Measurements from ENCODE around the gene DIPK1B. TPM values are rescaled to one million over a fixed set of nuclear protein-coding genes. Genes with fewer than 3 reads are reported as not detected.

DIPK1B gene
- total RNA-seq, 1 experiment from 2014 or later, result 40.4 TPM

DNA sequence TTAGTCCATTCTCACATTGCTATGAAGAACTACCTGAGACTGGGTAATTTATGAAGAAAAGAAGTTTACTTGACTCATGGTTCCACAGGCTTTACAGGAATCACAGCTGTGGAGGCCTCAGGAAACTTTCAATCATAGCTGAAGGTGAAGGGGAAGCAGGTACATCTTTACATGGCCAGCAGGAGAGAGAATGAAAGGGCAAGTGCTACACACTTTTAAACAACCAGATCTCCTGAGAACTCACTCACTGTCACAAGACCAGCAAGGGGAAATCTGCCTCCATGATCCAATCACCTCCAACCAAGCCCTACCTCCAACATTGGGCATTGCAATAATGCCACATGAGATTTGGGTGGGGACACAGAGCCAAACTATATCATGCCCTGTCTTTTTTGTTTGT is 39.4 kb downstream of the DIPK1B start:
- no peak for DNase-seq
- BruUV-seq (replicated peaks), result no TSS peak
- intact Hi-C loops (cut with micrococcal nuclease; ENCODE audit: unreplicated experiment), result no loop called here
- ChIA-PET POLR2A (no interaction called here), CTCF (no interaction called here)
- H3K27me3 Mint-ChIP-seq (ENCODE audit: insufficient read depth, unreplicated experiment), result no peaks in the 10 kb centered on the region
- Histone ChIP-seq H3K27me3 (replicated peaks; ENCODE audit: control insufficient read depth, insufficient read depth, low read length) (no peaks in the 10 kb centered on the region), H3K9me3 (peaks cover 13% of the 10 kb centered on the region), H3K4me3 (ENCODE audit: low read depth, low read length) (no peak overlapping the region), H3K4me1 (no peaks in the 10 kb centered on the region), H3K36me3 (ENCODE audit: control insufficient read depth, insufficient read depth, low read length) (no peaks in the 10 kb centered on the region)
- H3K4me3 Mint-ChIP-seq (ENCODE audit: unreplicated experiment), result no peak overlapping the region
- no peaks in the 10 kb centered on the region for H3K4me1 Mint-ChIP-seq (ENCODE audit: low read depth, unreplicated experiment)
- H3K36me3 Mint-ChIP-seq (ENCODE audit: insufficient read depth, unreplicated experiment), result no peaks in the 10 kb centered on the region
- no peak overlapping the region for H3K27ac Mint-ChIP-seq (ENCODE audit: unreplicated experiment)
- TF ChIP-seq, protein P1, sequence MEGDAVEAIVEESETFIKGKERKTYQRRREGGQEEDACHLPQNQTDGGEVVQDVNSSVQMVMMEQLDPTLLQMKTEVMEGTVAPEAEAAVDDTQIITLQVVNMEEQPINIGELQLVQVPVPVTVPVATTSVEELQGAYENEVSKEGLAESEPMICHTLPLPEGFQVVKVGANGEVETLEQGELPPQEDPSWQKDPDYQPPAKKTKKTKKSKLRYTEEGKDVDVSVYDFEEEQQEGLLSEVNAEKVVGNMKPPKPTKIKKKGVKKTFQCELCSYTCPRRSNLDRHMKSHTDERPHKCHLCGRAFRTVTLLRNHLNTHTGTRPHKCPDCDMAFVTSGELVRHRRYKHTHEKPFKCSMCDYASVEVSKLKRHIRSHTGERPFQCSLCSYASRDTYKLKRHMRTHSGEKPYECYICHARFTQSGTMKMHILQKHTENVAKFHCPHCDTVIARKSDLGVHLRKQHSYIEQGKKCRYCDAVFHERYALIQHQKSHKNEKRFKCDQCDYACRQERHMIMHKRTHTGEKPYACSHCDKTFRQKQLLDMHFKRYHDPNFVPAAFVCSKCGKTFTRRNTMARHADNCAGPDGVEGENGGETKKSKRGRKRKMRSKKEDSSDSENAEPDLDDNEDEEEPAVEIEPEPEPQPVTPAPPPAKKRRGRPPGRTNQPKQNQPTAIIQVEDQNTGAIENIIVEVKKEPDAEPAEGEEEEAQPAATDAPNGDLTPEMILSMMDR (IDR thresholded peaks at IDR 0.05; ENCODE audit: insufficient read depth in 1 of 2, low read depth in 1 of 2, low read length in 1 of 2, severe bottlenecking in 1 of 2, unreplicated experiment in 1 of 2), result no peak
- peaks cover 28% of the 10 kb centered on the region for H3K9me3 Mint-ChIP-seq (ENCODE audit: unreplicated experiment)

DNA sequence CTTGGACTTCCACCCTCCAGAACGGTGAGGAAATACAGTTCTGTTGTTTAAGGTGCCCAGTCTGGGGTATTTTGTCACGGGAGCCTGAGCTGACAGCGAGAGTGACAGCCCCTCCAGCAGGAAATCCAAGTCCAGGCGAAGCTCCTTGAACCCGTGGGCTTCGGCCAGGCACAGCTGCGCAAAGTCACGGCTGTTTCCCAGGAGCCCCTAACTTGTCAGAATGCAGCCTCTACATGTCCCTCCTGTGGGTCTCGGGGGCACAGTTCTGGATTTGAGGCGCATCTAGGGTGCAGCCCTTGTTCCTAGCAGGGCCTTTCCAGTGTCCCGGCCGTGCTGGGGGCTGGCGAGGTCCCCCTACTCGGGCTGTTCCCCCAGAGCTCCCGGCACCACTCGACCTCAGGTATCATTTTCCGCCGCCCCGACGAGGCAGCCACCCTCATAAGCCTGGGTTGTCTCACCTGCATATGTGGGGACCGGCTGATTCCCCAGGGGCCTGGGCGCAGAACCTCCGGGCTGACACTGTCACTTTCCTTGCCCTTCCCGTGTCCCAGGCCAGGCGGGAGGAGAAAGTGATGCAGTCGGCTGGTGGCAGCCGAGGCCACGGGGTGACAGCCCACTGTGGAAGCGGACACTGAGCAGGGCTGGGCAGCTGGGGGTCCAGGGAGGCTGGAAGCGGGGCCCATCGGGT is 41.1 kb downstream of the DIPK1B start:
- no peak overlapping the region for H3K27ac Mint-ChIP-seq (ENCODE audit: unreplicated experiment)
- BruUV-seq (replicated peaks), result no TSS peak

DNA sequence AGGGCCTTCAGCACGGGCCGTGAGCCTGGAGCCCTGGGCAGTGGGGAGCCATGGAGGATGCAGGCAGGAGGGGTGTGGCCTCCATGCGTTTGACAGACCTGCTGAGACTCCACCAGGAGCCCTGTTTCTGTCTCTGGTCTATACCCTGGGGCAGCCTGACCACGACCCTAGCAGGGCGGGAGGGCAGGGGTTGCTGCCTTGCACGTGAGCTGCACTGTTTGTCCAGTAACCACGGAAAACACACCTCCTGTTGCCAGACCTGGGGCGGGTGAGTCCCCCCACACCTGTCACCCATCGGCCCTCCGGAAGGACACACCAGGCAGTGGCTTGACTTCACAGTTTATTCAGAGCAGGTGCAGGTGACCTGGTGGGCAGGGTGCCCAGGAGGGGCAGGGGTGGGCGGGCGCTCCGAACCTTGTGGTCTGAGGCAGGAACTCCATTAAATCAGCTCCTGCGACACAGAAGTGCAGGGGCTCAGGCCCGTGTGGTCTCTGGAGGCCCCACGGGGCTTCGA is 41.7 kb downstream of the DIPK1B start:
- peaks cover 13% of the 10 kb centered on the region for H3K9me3 ChIP-seq
- H3K36me3 ChIP-seq (ENCODE audit: control insufficient read depth, insufficient read depth, low read length), result no peaks in the 10 kb centered on the region
- ChIA-PET CTCF (interaction anchor here (1.4 kb wide), 1 partner anchor 10 kb away, joined by 4 read pairs; no protein-coding TSS in a partner anchor), POLR2A (no interaction called here)
- intact Hi-C loops (cut with micrococcal nuclease; ENCODE audit: unreplicated experiment), result no loop called here
- Mint-ChIP-seq H3K27ac (ENCODE audit: unreplicated experiment) (no peak overlapping the region), H3K9me3 (ENCODE audit: unreplicated experiment) (peaks cover 28% of the 10 kb centered on the region), H3K4me3 (ENCODE audit: unreplicated experiment) (no peak overlapping the region), H3K27me3 (ENCODE audit: insufficient read depth, unreplicated experiment) (no peaks in the 10 kb centered on the region), H3K4me1 (ENCODE audit: low read depth, unreplicated experiment) (no peaks in the 10 kb centered on the region), H3K36me3 (ENCODE audit: insufficient read depth, unreplicated experiment) (no peaks in the 10 kb centered on the region)
- no peak for DNase-seq
- H3K4me3 ChIP-seq (ENCODE audit: low read depth, low read length), result no peak overlapping the region
- no peaks in the 10 kb centered on the region for H3K27me3 ChIP-seq (replicated peaks; ENCODE audit: control insufficient read depth, insufficient read depth, low read length)
- BruUV-seq (replicated peaks), result no TSS peak
- H3K4me1 ChIP-seq, result no peaks in the 10 kb centered on the region
- TF ChIP-seq, protein P1 (IDR thresholded peaks at IDR 0.05; ENCODE audit: insufficient read depth in 1 of 2, low read depth in 1 of 2, low read length in 1 of 2, severe bottlenecking in 1 of 2, unreplicated experiment in 1 of 2), result no peak

More for the DNA sequence above, 41.1 kb downstream of the DIPK1B start:
- no peaks in the 10 kb centered on the region for H3K36me3 ChIP-seq (ENCODE audit: control insufficient read depth, insufficient read depth, low read length)
- H3K4me3 Mint-ChIP-seq (ENCODE audit: unreplicated experiment), result no peak overlapping the region
- H3K9me3 ChIP-seq, result peaks cover 13% of the 10 kb centered on the region
- DNase-seq, result no peak
- no peaks in the 10 kb centered on the region for H3K36me3 Mint-ChIP-seq (ENCODE audit: insufficient read depth, unreplicated experiment)
- no peak overlapping the region for H3K4me3 ChIP-seq (ENCODE audit: low read depth, low read length)
- CTCF ChIA-PET, result no interaction called here
- H3K27me3 ChIP-seq (replicated peaks; ENCODE audit: control insufficient read depth, insufficient read depth, low read length), result no peaks in the 10 kb centered on the region
- H3K4me1 Mint-ChIP-seq (ENCODE audit: low read depth, unreplicated experiment), result no peaks in the 10 kb centered on the region
- peaks cover 28% of the 10 kb centered on the region for H3K9me3 Mint-ChIP-seq (ENCODE audit: unreplicated experiment)
- POLR2A ChIA-PET, result no interaction called here
- H3K4me1 ChIP-seq, result no peaks in the 10 kb centered on the region
- no peaks in the 10 kb centered on the region for H3K27me3 Mint-ChIP-seq (ENCODE audit: insufficient read depth, unreplicated experiment)
- intact Hi-C loops (cut with micrococcal nuclease; ENCODE audit: unreplicated experiment), result no loop called here
- TF ChIP-seq, protein P1 (IDR thresholded peaks at IDR 0.05; ENCODE audit: insufficient read depth in 1 of 2, low read depth in 1 of 2, low read length in 1 of 2, severe bottlenecking in 1 of 2, unreplicated experiment in 1 of 2), result no peak
